Measurements from ENCODE around the gene PSMF1. TPM values are rescaled to one million over a fixed set of nuclear protein-coding genes. Genes with fewer than 3 reads are reported as not detected.

Gene PSMF1
- total RNA-seq, 1 experiment from 2014 or later: 90.8 TPM

GRCh38 chr20:1163653-1164052, 45.3 kb downstream of the PSMF1 start:
- no peak overlapping the region for H3K27ac Mint-ChIP-seq
- no peaks in the 10 kb centered on the region for H3K79me1 ChIP-seq (ENCODE audit: insufficient read depth, low read depth, low read length, poor library complexity, severe bottlenecking)
- H3K23ac ChIP-seq (ENCODE audit: insufficient read length, low read depth, low read length): no peak overlapping the region
- WGBS (ENCODE audit: extremely low coverage, insufficient read length, low lambda C conversion rate): no CpG with 5 or more reads among the region's 2 CpGs
- H3K27ac ChIP-seq (ENCODE audit: insufficient read length, low read depth, low read length): no peak overlapping the region
- no peaks in the 10 kb centered on the region for H3K4me1 ChIP-seq (ENCODE audit: insufficient read depth, low read length)
- H3K36me3 Mint-ChIP-seq (ENCODE audit: insufficient read depth in 1 of 3, low read depth in 3 of 3): peaks cover 27 to 76% (median 72%) of the 10 kb centered on the region in 3 experiments; a peak in 6 of 7 replicates
- H3K4me1 Mint-ChIP-seq: no peaks in the 10 kb centered on the region
- H3K9me3 ChIP-seq (ENCODE audit: control insufficient read depth, low read depth, low read length): no peaks in the 10 kb centered on the region
- H3K79me2 ChIP-seq (ENCODE audit: insufficient read depth, low read length): no peaks in the 10 kb centered on the region; the same call in 1 of the 2 replicates
- no peak for DNase-seq
- no peak overlapping the region for H2BK12ac ChIP-seq (ENCODE audit: insufficient read length, low read depth, low read length)
- no peak overlapping the region for H3T11ph ChIP-seq (ENCODE audit: low read length)
- H3K56ac ChIP-seq (ENCODE audit: insufficient read length, low read depth, low read length): no peak overlapping the region
- no peak overlapping the region for H4K91ac ChIP-seq (ENCODE audit: insufficient read length, low read depth, low read length)
- no peak overlapping the region for H4K8ac ChIP-seq (replicated peaks; ENCODE audit: insufficient read length, low read depth, low read length)
- no peaks in the 10 kb centered on the region for H3K9me3 Mint-ChIP-seq
- no peaks in the 10 kb centered on the region for H4K20me1 ChIP-seq (ENCODE audit: control insufficient read depth, insufficient read depth, insufficient read length)
- no peak overlapping the region for H2AK5ac ChIP-seq (ENCODE audit: insufficient read length, low read length)
- no peak overlapping the region for H3K14ac ChIP-seq (ENCODE audit: insufficient read depth, low read length)
- H2BK120ac ChIP-seq (ENCODE audit: low read depth, low read length, poor library complexity, severe bottlenecking): no peak overlapping the region
- H3K27me3 Mint-ChIP-seq (ENCODE audit: low read depth): no peaks in the 10 kb centered on the region
- no peak overlapping the region for H2AFZ ChIP-seq (ENCODE audit: low read length)
- no peak overlapping the region for H4K5ac ChIP-seq (ENCODE audit: insufficient read length, low read depth, low read length)
- no peak overlapping the region for H2BK20ac ChIP-seq (ENCODE audit: low read depth, low read length, poor library complexity, severe bottlenecking)
- H3K4me3 Mint-ChIP-seq: no peak overlapping the region
- H3K4ac ChIP-seq (ENCODE audit: low read depth, low read length): no peak overlapping the region
- no peak overlapping the region for H2BK5ac ChIP-seq (ENCODE audit: insufficient read length, low read length)
- TF ChIP-seq CTCF (conservative IDR thresholded peaks at IDR 0.05): no peak
- no peaks in the 10 kb centered on the region for H3K23me2 ChIP-seq (ENCODE audit: insufficient read length, low read depth, low read length, poor library complexity, severe bottlenecking)
- H2BK15ac ChIP-seq (ENCODE audit: low read depth, low read length): no peak overlapping the region
- no peaks in the 10 kb centered on the region; the same call in 1 of the 2 replicates for H3K27me3 ChIP-seq (ENCODE audit: insufficient read depth, low read length)
- no peak overlapping the region for H3K4me2 ChIP-seq (ENCODE audit: insufficient read depth, insufficient read length, low read length)
- no peak overlapping the region for H3K18ac ChIP-seq (ENCODE audit: insufficient read length, low read depth, low read length)
- H3K9ac ChIP-seq (ENCODE audit: extremely low read depth, insufficient read length, low read length): no peak overlapping the region
